ENCODE measurements around the gene CCL27.
A peak's percentile ranks its signal among the peaks of the same experiment; 100 is the strongest.
"Not testable (repeated sequence)": the region's sequence is repeated elsewhere in the genome, so short reads cannot be mapped to it uniquely, and the experiment has no call there.

CCL27 gene

GRCh38 chr9:34648673-34649072, 13.8 kb downstream of the CCL27 start:
- DNase-seq, result no peak

DNA sequence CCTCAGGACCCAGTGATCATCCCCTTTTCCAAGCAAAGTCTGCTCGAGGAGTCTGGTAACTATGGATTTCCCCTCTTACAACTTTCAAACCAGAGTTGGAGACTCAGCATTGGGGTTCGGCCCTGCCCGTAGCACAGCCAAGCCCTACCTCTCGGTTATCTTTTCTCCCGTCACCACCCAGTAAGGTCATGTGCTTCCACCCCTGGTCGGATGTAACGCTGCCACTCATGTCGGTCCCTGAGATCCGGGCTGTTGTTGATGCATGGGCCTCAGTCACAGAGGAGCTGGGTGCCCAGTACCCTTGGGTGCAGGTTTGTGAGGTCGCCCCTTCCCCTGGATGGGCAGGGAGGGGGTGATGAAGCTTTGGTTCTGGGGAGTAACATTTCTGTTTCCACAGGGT, 14.8 kb downstream of the CCL27 start:
- no peak for DNase-seq

DNA sequence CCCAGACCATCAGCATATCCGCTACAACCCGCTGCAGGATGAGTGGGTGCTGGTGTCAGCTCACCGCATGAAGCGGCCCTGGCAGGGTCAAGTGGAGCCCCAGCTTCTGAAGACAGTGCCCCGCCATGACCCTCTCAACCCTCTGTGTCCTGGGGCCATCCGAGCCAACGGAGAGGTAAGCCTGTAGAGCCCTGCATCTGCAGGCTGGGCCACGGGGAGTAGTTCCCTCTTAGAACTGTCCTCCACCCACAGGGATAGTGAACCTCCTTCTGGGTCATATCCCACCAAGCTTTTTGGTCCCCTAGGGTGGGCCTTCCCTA, 15.4 kb downstream of the CCL27 start:
- DNase-seq, result no peak

- peak; percentile 64 to 75 for DNase-seq
Measured at GRCh38 chr9:34646211-34647083, 16.0 kb downstream of the CCL27 start, which contains the start of gene GALT. TSS of gene GALT (plus strand) at chr9:34646675. CDS start at chr9:34646705, 30 bp downstream.

DNA sequence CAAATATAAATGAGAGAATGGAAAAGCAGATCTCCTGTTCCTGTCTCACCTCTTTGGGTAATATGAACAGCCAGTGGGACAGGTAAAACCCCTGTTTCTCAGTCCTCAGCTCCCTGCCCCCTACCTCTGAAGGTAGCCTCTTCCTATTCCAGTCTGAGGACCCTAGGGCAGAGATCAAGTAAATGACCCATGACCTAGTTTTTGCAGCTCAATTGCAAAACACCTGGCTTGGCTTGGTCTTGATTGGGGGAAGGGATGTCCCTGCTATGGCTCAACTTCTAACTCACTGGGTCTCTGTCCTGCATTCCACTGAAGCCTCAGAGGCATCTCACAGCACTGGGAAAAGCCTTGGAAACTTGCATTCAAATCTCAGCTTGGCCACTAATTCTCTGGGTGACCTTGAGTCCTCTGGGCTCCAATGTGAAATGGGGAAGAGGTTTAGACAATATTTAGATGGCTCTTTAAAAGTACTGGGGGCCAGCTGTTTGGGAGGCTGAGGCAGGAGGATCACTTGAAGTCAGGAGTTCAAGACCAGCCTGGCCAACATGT, 17.6 kb downstream of the CCL27 start:
- no peak for DNase-seq

- DNase-seq, result no peak
Measured at GRCh38 chr9:34642679-34643078, 19.8 kb downstream of the CCL27 start.

GRCh38 chr9:34639322-34639721, 23.1 kb downstream of the CCL27 start:
- not testable (repeated sequence) for DNase-seq

DNA sequence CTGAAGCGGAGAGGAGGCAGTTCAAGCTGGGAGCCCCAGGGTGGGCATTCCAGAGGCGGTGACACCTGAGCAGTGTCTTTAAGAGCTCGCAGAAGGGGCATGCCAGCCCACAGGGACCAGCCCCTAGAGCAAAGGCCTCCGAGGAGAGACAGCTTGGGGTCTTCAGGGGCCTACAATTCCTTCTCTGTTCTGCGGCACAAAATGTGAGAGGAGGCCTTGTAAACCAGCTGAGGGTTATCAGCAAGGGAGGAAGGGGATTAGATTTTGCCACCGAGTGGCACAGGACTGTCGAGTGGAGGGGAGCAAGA, 24.4 kb downstream of the CCL27 start:
- DNase-seq, result no peak

DNA sequence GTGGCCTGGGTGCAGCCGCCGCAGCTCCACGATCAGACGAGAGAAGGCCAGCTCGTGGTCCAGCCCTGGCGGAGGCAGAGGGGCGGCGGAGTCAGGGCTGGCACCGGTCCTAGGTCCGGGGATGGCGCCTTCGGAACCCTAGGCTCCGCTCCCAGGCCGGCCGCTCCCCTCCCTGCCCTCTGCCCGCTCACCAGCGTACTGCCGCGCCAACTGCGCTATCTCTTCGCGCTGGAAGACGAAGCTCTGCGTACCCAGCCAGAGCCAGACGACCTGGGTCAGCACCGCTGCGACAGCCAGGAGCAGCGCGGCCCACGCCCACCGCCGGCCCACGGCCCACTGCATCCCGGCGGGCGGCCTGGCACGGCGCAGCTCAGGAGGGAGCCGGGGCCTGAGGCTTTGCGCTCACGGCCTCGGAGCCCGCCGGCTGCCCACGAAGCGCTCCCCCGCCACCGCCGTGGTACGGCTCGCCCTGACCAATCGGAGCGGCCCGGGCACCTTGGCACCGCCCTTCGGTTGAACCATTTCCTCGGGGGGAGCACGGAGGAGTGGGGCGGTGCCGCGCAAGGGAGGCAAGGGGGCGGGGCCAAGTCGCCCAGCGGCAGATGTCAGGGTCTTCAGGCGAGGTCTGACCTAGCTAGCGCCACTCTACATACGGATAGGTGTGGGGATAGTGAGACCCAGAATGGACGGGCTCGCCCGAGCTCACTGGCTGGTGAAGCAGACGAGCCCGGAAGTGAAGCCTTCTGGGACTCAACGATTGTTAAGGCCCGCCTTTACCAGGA, 24.9 kb downstream of the CCL27 start, which contains the start of gene SIGMAR1:
SIGMAR1 (minus strand) TSS at position 432 of the 782 bp plus-strand sequence; CDS start at position 342, 90 bp downstream.
- peak; percentile 69 to 84 for DNase-seq

DNA sequence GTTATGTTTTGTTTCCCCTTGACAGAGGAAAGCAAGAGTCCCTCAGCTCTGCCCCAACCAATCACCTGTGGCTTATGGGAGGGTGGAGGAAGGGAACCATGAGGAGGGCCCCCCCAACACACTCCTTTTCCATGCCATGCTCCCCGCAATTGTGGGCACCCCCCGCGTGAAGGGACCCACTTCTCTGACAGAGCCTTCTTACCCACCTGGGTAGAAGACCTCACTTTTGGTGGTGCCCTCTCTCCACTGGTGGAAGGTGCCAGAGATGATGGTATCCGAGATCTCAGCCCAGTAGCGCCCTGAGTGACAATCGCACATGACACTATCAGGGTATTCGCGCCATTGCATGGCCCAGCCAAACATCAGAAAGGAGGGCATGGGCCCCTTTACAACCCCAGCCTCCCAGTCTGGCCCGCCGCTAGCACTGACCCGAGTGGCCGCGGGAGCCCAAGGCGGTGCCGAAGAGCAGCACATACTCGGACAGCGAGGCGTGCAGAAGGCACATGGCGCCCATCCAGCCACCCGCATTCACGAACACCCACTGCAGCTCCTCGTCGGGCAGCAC, 25.6 kb downstream of the CCL27 start:
- no peak for DNase-seq

GRCh38 chr9:34635556-34635955, 26.9 kb downstream of the CCL27 start:
- no peak for DNase-seq

DNA sequence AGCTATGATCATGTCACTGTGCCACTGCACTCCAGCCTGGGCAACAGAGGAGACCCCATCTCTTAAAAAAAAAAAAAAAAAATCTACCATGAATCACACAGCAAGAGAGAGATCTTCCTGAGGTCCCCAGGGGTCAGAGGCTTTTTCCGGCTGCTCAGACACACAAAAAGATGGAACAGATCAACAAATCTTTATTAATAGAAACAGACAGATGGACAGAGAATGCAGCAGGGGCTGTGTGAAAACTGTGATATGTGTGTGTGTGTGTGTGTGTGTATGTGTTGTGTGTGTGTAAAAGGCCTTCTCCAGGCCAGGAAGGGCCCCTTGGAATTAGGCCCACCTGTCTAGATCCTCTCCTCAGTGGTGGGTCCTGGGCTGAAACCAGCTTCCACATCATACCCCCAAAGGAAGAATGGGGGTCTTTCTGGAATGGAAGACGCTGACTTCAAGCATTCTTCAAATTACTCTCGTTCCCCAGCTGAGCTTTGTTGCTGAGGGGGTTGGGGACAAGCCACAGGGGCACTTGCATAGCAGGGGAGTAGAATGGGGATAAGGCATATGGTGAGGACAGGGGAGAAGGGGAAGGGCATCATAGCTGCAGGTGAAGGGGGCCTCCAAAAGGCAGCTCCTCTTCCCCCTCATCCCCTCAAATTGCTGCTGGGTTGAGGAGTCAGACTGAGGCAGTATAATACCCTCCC, 27.8 kb downstream of the CCL27 start:
- DNase-seq, result no peak

GRCh38 chr9:34633851-34634550, 28.5 kb downstream of the CCL27 start:
- peak; percentile 75 to 79 for DNase-seq

DNA sequence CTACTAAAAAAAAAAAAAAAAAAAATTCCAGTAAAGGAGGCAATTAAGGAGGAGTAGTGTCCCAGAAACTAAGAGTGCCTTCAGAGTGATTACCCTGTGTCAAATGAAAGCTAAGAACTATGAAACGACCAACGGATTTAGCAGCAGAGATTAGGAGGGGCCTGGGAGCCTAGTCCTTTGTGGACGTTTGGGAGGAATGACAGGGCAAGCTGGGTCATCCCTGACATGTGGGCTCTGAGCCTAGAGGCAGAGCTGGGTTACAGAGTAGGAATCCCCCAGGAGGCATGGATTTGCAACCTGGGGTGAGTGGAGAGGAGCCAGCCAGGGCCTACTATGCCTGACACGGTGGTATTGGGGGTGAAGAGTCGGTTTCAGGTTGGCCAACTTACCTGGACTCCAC, 29.3 kb downstream of the CCL27 start:
- DNase-seq, result no peak

DNA sequence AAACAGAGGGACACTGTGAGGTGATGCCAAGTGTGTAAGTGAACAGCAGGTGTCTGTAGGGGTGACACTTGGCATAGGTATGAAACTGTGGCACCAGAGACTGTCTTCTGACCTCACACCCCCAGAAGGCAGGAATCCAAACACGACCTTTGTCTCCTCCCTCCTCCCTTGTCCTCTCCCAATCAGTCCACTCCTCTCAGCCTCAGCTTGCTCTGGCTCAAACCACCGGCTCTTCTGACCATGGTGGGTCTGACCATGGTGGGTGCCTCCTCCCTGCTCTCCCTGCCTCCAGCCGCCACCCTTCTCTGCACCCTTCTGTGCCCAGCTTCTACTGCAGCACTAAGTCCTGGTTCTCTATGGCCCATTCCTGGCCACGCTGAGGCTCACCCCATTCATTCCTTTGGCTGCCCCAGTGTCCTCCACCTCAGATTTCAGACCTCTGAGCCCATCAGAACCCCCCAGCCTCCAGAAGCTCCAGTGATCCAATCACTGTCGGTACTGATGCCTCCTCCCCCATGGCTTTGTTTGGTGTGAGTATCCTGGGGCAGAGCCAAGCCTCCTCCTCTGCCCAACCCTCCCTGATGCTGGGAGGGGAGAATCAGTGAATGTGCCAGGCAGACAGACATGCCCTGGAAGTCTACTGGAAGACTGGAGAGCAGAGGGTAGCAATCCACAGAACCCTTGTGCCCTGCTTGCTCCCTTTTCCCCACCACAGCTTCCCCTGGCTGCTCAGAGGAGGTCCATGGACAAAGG, 31.9 kb downstream of the CCL27 start:
- DNase-seq, result no peak

DNA sequence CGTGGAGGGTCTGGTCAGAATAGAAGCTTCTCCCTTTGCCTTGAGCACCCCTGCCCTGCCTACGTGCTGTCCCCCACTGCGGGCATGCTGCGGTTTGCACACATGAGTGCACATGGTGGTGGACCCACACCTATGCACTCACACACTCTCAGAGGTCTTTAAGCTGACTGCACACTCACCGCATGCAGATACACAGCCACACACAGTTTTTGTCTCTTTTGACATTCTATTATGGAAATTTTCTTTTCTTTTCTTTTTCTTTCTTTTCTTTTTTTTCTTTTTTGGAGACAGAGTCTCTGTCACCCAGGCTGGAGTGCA, 33.0 kb downstream of the CCL27 start:
- DNase-seq, result no peak

DNA sequence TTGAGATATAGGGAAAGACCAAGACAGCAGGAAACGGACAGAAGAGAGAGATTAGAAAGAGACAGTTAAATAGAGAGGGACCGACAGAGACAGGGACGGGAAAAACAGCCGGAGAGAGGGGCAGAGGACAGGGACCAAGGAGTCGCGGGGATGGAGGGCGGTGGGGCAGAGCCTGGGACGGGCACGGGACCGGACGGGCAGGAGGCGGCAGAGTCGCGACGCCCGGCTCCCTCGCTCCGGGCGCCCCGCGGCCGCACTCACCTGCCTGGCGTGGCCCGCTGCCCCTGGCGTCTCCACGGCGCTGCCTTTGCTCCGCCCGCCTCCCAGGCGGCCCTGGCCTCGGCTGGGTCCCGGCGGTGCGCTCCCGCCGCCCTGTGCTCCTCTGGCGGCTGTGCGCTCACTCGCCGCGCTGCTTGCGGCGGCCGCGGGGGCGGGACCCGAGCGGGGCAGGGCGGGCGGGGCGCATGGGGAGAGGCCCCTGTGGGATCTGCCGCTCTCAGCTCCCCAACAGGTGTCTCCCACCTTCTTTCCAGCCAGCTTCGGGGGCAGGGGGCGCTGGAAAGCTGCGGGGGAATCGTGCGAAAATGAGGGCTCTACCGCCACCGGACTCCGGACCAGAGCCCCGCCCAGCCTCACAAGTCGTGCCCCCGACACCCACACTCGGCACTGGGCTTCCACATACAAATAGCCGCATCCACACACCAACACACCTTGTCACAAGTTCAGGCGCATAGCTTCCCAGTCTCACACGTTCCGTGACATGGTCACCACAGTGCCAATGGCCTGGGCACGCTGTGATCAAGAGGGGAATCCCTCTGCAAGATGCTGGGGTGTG, 33.6 kb downstream of the CCL27 start, which contains the start of gene ARID3C:
ARID3C (minus strand) TSS at position 411 of the 835 bp plus-strand sequence. CDS start 1,052 bp downstream, outside the sequence.
- no peak for DNase-seq

- DNase-seq, result no peak
Measured at GRCh38 chr9:34627716-34628655, 34.5 kb downstream of the CCL27 start.

- DNase-seq, result no peak
Measured at GRCh38 chr9:34625186-34625486, 37.3 kb downstream of the CCL27 start.
